Prostate gland (tissue), 2 donors: ENCODE data around the gene SPCS2.

Source experiments
- CTCF ChIP-seq, 4 experiments: fragments of 200-600 bp in 2 of 4; fragments of 450-650 bp in 2 of 4; sonication (generic) in 2 of 4; IDR thresholded peaks; 1 replicate in 3 of 4; 2 replicates in 1 of 4; pipeline ENCODE4 v1.5.1; 2016 to 2019; ENCODE audit warnings: antibody characterized with exemption in 4 of 4, mild to moderate bottlenecking in 2 of 4, moderate library complexity in 2 of 4
- POLR2A ChIP-seq: fragments of 450-650 bp; IDR thresholded peaks from one replicate; pipeline ENCODE4 v1.6.1; 2016; ENCODE audit warnings: antibody characterized with exemption, mild to moderate bottlenecking
- POLR2AphosphoS5 ChIP-seq: sonication (generic); formaldehyde crosslinking; IDR thresholded peaks from one replicate; pipeline ENCODE4 v1.6.1; 2017; ENCODE audit warnings: antibody characterized with exemption

GRCh38 chr11:74978041-74978440 is 29.0 kb downstream of the SPCS2 start:
- TF ChIP-seq CTCF (IDR thresholded peaks at IDR 0.05) (no peak), POLR2A (no peak), POLR2AphosphoS5 (no peak)
